Hindlimb muscle (tissue), 1 donor: ENCODE results near the gene CCDC92. TPM values are rescaled to one million over a fixed set of nuclear protein-coding genes. Genes with fewer than 3 reads are reported as not detected.

Experiments used
- DNase-seq: peaks from one replicate; pipeline ENCODE4 v3.0.0-alpha.2; 2013
- polyA plus RNA-seq: library from polyadenylated mRNA; unstranded; fragments of 120-200 nt; gene quantifications from one replicate; pipeline ENCODE4 v1.2.1, GENCODE V29; 2013; ENCODE audit not compliant: insufficient read length

The CCDC92 gene
- polyA plus RNA-seq, 1 donor: 29.5 TPM

- peak; percentile 26 for DNase-seq
Measured at GRCh38 chr12:123973552-123974341, 1.1 kb upstream of the CCDC92 start.

- peak; percentile 15 for DNase-seq
Measured at GRCh38 chr12:123971770-123972456, 718 bp downstream of the CCDC92 start.

- no peak for DNase-seq
Measured at GRCh38 chr12:123971449-123971769, 1.2 kb downstream of the CCDC92 start.

GRCh38 chr12:123967121-123967586, 5.5 kb downstream of the CCDC92 start:
- no peak for DNase-seq

- DNase-seq: no peak
Measured at GRCh38 chr12:123966596-123966995, 6.0 kb downstream of the CCDC92 start.

GRCh38 chr12:123965382-123965781, 7.2 kb downstream of the CCDC92 start:
- DNase-seq: no peak

GRCh38 chr12:123963821-123964220, 8.8 kb downstream of the CCDC92 start:
- no peak for DNase-seq

- no peak for DNase-seq
Measured at GRCh38 chr12:123962513-123962912, 10.1 kb downstream of the CCDC92 start.

- DNase-seq: no peak
Measured at GRCh38 chr12:123961585-123962345, 10.9 kb downstream of the CCDC92 start.

- no peak for DNase-seq
Measured at GRCh38 chr12:123960856-123961255, 11.8 kb downstream of the CCDC92 start.

- DNase-seq: no peak
Measured at GRCh38 chr12:123960029-123960735, 12.4 kb downstream of the CCDC92 start.

GRCh38 chr12:123958876-123959275, 13.8 kb downstream of the CCDC92 start:
- DNase-seq: no peak

GRCh38 chr12:123958462-123958861, 14.2 kb downstream of the CCDC92 start:
- DNase-seq: no peak

- DNase-seq: no peak
Measured at GRCh38 chr12:123957196-123957595, 15.4 kb downstream of the CCDC92 start.

GRCh38 chr12:123956249-123956648, 16.4 kb downstream of the CCDC92 start:
- DNase-seq: no peak

- DNase-seq: no peak
Measured at GRCh38 chr12:123954647-123955350, 17.8 kb downstream of the CCDC92 start.

- no peak for DNase-seq
Measured at GRCh38 chr12:123952037-123952436, 20.6 kb downstream of the CCDC92 start.

- DNase-seq: no peak
Measured at GRCh38 chr12:123951467-123951866, 21.2 kb downstream of the CCDC92 start.

GRCh38 chr12:123950476-123951349, 21.9 kb downstream of the CCDC92 start:
- DNase-seq: no peak

- no peak for DNase-seq
Measured at GRCh38 chr12:123949770-123950165, 22.9 kb downstream of the CCDC92 start.
